Measurements from ENCODE around the gene HOXA11.
A peak's percentile ranks its signal among the peaks of the same experiment; 100 is the strongest.

The HOXA11 gene

GRCh38 chr7:27212497-27213432, 27.7 kb upstream of the HOXA11 start:
- Mint-ChIP-seq H3K27me3 (peaks cover 99% of the 10 kb centered on the region), H3K27ac (no peak overlapping the region), H3K9me3 (no peaks in the 10 kb centered on the region), H3K4me1 (ENCODE audit: low read depth) (peaks cover 15% of the 10 kb centered on the region), H3K36me3 (ENCODE audit: low read depth) (no peaks in the 10 kb centered on the region), H3K4me3 (no peak overlapping the region)
- intact Hi-C loops (cut with micrococcal nuclease) = loop anchor here (5.0 kb wide), 1 partner anchor 35 kb away; no protein-coding TSS in a partner anchor

DNA sequence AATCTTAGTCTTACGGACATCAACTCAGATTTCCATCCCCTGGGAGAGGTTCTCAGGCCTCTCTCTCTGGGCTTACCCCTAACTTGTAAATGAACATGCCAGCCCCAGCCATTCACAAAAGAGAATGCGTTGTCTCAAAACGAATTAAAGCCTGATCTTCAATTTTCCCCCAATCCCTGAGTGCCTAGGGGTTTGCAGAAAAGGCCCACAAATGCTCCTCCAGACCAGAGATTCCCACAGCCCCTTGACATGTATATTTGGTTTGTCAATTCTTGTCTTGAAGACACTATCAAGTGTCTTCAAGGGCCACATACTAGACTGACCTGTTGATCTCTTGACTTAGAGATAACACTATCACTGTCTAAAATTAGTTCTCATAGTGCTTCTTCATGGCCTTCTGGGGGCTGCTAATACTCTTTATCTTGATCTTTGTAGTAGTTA, 26.8 kb upstream of the HOXA11 start:
- no peak overlapping the region for H3K4me3 Mint-ChIP-seq
- intact Hi-C loops (cut with micrococcal nuclease) = loop anchor here (5.0 kb wide), 1 partner anchor 36 kb away; no protein-coding TSS in a partner anchor
- no peaks in the 10 kb centered on the region for H3K9me3 Mint-ChIP-seq
- H3K36me3 Mint-ChIP-seq (ENCODE audit: low read depth) = no peaks in the 10 kb centered on the region
- no peak overlapping the region for H3K27ac Mint-ChIP-seq
- H3K4me1 Mint-ChIP-seq (ENCODE audit: low read depth) = peaks cover 21% of the 10 kb centered on the region
- H3K27me3 Mint-ChIP-seq = peaks cover 99% of the 10 kb centered on the region

DNA sequence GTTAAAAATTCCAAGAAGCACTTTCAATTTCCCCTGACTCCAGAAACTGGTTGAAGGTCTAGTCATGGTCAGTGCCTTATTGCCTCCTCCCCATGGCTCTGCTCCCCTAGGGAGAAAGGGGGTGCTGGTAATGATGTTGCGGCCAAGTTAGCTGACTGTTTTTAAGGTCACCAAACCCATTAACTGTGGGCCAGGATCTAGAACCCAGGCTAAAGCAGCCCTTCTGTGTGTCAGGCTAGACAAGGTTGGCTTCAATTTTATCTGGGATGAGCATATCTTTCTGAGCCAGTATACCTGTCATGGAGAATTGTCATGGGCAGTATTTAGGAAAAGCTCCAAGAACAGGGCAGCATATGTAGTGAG, 26.0 kb upstream of the HOXA11 start:
- no peak overlapping the region for H3K4me3 Mint-ChIP-seq
- no peaks in the 10 kb centered on the region for H3K9me3 Mint-ChIP-seq
- peaks cover 99% of the 10 kb centered on the region for H3K27me3 Mint-ChIP-seq
- H3K36me3 Mint-ChIP-seq (ENCODE audit: low read depth) = no peaks in the 10 kb centered on the region
- H3K4me1 Mint-ChIP-seq (ENCODE audit: low read depth) = peaks cover 23% of the 10 kb centered on the region
- intact Hi-C loops (cut with micrococcal nuclease) = loop anchor here (5.0 kb wide), 1 partner anchor 36 kb away; no protein-coding TSS in a partner anchor
- H3K27ac Mint-ChIP-seq = no peak overlapping the region

GRCh38 chr7:27210441-27211083, 25.5 kb upstream of the HOXA11 start:
- Mint-ChIP-seq H3K4me1 (ENCODE audit: low read depth) (peaks cover 28% of the 10 kb centered on the region), H3K9me3 (no peaks in the 10 kb centered on the region), H3K4me3 (peak overlapping the region; percentile 67), H3K36me3 (ENCODE audit: low read depth) (no peaks in the 10 kb centered on the region), H3K27ac (no peak overlapping the region), H3K27me3 (peaks cover 100% of the 10 kb centered on the region)
- intact Hi-C loops (cut with micrococcal nuclease) = loop anchor here (1.0 to 5.0 kb wide), 2 partner anchors 37 to 366 kb away; no protein-coding TSS in a partner anchor

- no peaks in the 10 kb centered on the region for H3K36me3 Mint-ChIP-seq (ENCODE audit: low read depth)
- H3K27ac Mint-ChIP-seq = no peak overlapping the region
- H3K4me1 Mint-ChIP-seq (ENCODE audit: low read depth) = peaks cover 34% of the 10 kb centered on the region
- H3K27me3 Mint-ChIP-seq = peaks cover 100% of the 10 kb centered on the region
- no peak overlapping the region for H3K4me3 Mint-ChIP-seq
- intact Hi-C loops (cut with micrococcal nuclease) = loop anchor here (1.0 to 5.0 kb wide), 2 partner anchors 37 to 366 kb away; no protein-coding TSS in a partner anchor
- no peaks in the 10 kb centered on the region for H3K9me3 Mint-ChIP-seq
Measured at GRCh38 chr7:27209933-27210440, 25.0 kb upstream of the HOXA11 start.

- no peak overlapping the region for H3K27ac Mint-ChIP-seq
- H3K27me3 Mint-ChIP-seq = peaks cover 100% of the 10 kb centered on the region
- no peak overlapping the region for H3K4me3 Mint-ChIP-seq
- no peaks in the 10 kb centered on the region for H3K9me3 Mint-ChIP-seq
- peaks cover 42% of the 10 kb centered on the region for H3K4me1 Mint-ChIP-seq (ENCODE audit: low read depth)
- intact Hi-C loops (cut with micrococcal nuclease) = no loop called here
- no peaks in the 10 kb centered on the region for H3K36me3 Mint-ChIP-seq (ENCODE audit: low read depth)
Measured at GRCh38 chr7:27208998-27209397, 24.0 kb upstream of the HOXA11 start.

DNA sequence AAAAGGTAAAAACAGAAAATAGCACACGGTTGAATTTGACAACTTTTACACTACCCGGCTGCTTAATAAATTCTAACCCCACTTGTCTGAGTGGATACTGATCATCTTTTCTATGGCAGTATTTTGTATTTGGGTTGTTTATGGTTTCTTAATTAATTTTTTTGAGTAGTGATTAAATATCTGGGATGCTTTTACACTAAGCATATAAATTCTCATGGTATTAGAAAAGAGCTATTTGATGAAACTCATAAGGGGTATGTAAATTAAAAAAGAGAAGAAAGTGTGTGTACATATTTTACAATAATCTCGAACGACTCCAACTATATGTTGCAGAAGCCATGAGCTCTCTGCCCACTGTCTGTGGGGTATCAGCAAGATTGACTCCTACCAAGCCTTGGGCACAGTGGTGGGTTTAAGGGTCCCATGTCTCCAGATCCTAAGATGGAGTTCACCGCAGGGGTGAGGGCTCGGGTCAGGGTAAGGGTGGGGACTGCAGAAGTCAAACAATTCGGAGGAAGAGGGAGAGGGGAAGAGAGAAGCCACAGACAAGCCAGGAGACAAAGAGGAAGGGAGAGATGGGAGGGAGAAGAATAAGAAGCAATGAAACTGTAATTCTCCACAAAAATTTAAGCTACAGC, 22.4 kb upstream of the HOXA11 start:
- Mint-ChIP-seq H3K4me1 (ENCODE audit: low read depth) (peaks cover 46% of the 10 kb centered on the region), H3K27ac (no peak overlapping the region), H3K36me3 (ENCODE audit: low read depth) (no peaks in the 10 kb centered on the region), H3K4me3 (no peak overlapping the region), H3K9me3 (no peaks in the 10 kb centered on the region), H3K27me3 (peaks cover 99% of the 10 kb centered on the region)
- intact Hi-C loops (cut with micrococcal nuclease) = no loop called here

GRCh38 chr7:27205325-27206280, 20.6 kb upstream of the HOXA11 start:
- Mint-ChIP-seq H3K27me3 (peaks cover 99% of the 10 kb centered on the region), H3K9me3 (no peaks in the 10 kb centered on the region), H3K4me1 (ENCODE audit: low read depth) (peaks cover 62% of the 10 kb centered on the region), H3K4me3 (peak overlapping the region; percentile 56), H3K27ac (peak overlapping the region; percentile 21), H3K36me3 (ENCODE audit: low read depth) (no peaks in the 10 kb centered on the region)
- intact Hi-C loops (cut with micrococcal nuclease) = no loop called here

GRCh38 chr7:27204851-27205322, 19.9 kb upstream of the HOXA11 start:
- H3K4me3 Mint-ChIP-seq = peak overlapping the region; percentile 56

GRCh38 chr7:27203964-27204594, 19.0 kb upstream of the HOXA11 start:
- Mint-ChIP-seq H3K4me3 (no peak overlapping the region), H3K4me1 (ENCODE audit: low read depth) (peaks cover 71% of the 10 kb centered on the region), H3K27ac (no peak overlapping the region), H3K36me3 (ENCODE audit: low read depth) (no peaks in the 10 kb centered on the region), H3K27me3 (peaks cover 94% of the 10 kb centered on the region), H3K9me3 (no peaks in the 10 kb centered on the region)
- intact Hi-C loops (cut with micrococcal nuclease) = no loop called here

More at GRCh38 chr7:27204851-27205322, 19.9 kb upstream of the HOXA11 start:
- H3K36me3 Mint-ChIP-seq (ENCODE audit: low read depth) = no peaks in the 10 kb centered on the region
- H3K9me3 Mint-ChIP-seq = no peaks in the 10 kb centered on the region
- intact Hi-C loops (cut with micrococcal nuclease) = no loop called here
- peaks cover 98% of the 10 kb centered on the region for H3K27me3 Mint-ChIP-seq
- peaks cover 65% of the 10 kb centered on the region for H3K4me1 Mint-ChIP-seq (ENCODE audit: low read depth)
- peak overlapping the region; percentile 21 for H3K27ac Mint-ChIP-seq

DNA sequence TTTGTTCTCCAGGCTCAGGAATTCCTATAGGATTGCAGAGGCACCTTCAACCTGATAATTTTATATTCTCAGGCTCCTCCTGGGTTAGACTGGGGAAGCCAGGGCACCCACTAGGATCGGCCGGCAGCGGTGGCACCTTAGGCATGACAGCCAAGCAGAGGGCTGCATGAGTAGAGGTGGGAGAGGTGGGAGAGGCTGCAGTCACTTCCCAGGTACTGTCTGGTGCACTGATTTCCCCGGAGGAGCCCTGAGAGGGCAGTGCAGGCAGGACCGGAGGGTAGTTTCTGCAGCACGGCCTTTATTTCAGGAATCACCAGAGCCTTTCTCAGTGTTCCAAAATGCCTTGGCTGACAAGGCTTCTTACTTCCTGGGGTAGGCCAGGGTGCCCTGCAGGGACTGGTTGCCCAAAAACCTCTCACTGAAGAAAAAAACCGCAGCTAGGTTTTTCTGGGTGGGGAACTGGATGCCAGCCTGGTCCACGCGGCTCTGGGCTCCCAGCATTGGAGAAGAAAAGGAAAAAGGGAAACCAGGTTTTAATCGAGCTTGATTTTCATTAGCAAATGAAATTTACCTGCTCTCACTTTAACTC, 18.4 kb upstream of the HOXA11 start:
- peaks cover 76% of the 10 kb centered on the region for H3K4me1 Mint-ChIP-seq (ENCODE audit: low read depth)
- no peak overlapping the region for H3K4me3 Mint-ChIP-seq
- H3K9me3 Mint-ChIP-seq = no peaks in the 10 kb centered on the region
- H3K27ac Mint-ChIP-seq = no peak overlapping the region
- peaks cover 94% of the 10 kb centered on the region for H3K27me3 Mint-ChIP-seq
- intact Hi-C loops (cut with micrococcal nuclease) = no loop called here
- H3K36me3 Mint-ChIP-seq (ENCODE audit: low read depth) = no peaks in the 10 kb centered on the region

- intact Hi-C loops (cut with micrococcal nuclease) = no loop called here
- Mint-ChIP-seq H3K4me1 (ENCODE audit: low read depth) (peaks cover 76% of the 10 kb centered on the region), H3K27me3 (peaks cover 94% of the 10 kb centered on the region)
Measured at GRCh38 chr7:27202862-27203134, 17.8 kb upstream of the HOXA11 start.

More at GRCh38 chr7:27202862-27203134, 17.8 kb upstream of the HOXA11 start:
- no peaks in the 10 kb centered on the region for H3K9me3 Mint-ChIP-seq
- H3K4me3 Mint-ChIP-seq = no peak overlapping the region
- no peak overlapping the region for H3K27ac Mint-ChIP-seq
- H3K36me3 Mint-ChIP-seq (ENCODE audit: low read depth) = no peaks in the 10 kb centered on the region
